ENCODE measurements around the gene FAM78B. TPM values are rescaled to one million over a fixed set of nuclear protein-coding genes. Genes with fewer than 3 reads are reported as not detected.

Gene FAM78B
- total and polyA plus RNA-seq, 2 donors (not counting 3 experiments of a cell fraction or from before 2014, with no cell fraction given), result 0.10 TPM; not detected in 1

DNA sequence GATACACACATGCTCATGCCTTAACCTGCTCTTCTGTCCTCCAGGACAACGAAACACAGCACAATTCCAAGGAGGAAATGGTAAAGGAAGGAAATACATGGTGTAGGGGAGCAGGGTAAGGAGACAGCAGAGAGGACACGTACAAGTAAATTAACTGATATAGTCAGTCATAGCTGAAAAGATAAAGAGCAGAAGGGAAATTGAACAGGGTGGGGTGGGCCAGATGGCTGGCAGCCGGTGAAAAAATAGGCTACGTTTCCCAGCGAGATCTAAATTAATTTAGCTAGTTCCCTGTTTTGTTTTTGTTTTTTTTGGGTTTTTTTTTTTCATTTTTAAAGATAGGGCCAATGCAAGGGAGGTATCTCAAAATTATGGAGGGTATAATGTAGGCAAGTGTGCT is 109.2 kb downstream of the FAM78B start:
- no peaks in the 10 kb centered on the region for H3K4me1 ChIP-seq (ENCODE audit: control insufficient read depth, extremely low read depth, insufficient read depth, low read length)
- intact Hi-C loops (cut with micrococcal nuclease) (no loop called here), dilution Hi-C loops (cut with MboI; ENCODE audit: extremely low pct_ligation_motif_present, low sequenced_read_pairs) (no loop called here)
- no peaks in the 10 kb centered on the region for H3K79me2 ChIP-seq (ENCODE audit: control insufficient read depth, insufficient read depth, low read length)
- no peaks in the 10 kb centered on the region for H4K20me1 ChIP-seq (replicated peaks; ENCODE audit: control insufficient read depth, extremely low read depth, insufficient read depth, low read length)
- no peaks in the 10 kb centered on the region for H3K9me3 ChIP-seq (replicated peaks; ENCODE audit: control insufficient read depth, insufficient read depth, low read length)
- no peak for FAIRE-seq
- DNase-seq (ENCODE audit: low read depth, low spot score), result no peak
- H3K27me3 ChIP-seq (ENCODE audit: control insufficient read depth in 2 of 2, insufficient read depth in 2 of 2, low read length in 2 of 2), result no peaks in the 10 kb centered on the region
- POLR2A ChIA-PET, result no interaction called here
- H3K9ac ChIP-seq (replicated peaks; ENCODE audit: extremely low read depth, insufficient read depth, low read length), result no peak overlapping the region
- BruUV-seq (replicated peaks), result no TSS peak
- CTCF ChIA-PET, result no interaction called here
- H3K9me1 ChIP-seq (replicated peaks; ENCODE audit: control insufficient read depth, extremely low read depth, insufficient read depth, low read length), result no peaks in the 10 kb centered on the region
- no peak for TF ChIP-seq JUN (IDR thresholded peaks at IDR 0.05; ENCODE audit: borderline replicate concordance, insufficient read depth, insufficient read length, low read depth)
- TF ChIP-seq GATA2 (IDR thresholded peaks at IDR 0.05; ENCODE audit: insufficient read depth, insufficient read length, low read depth, low read length), result no peak
- no peak for TF ChIP-seq EZH2 (IDR thresholded peaks at IDR 0.05; ENCODE audit: borderline replicate concordance, low read depth, low read length, severe bottlenecking)
- TF ChIP-seq MYC (IDR thresholded peaks at IDR 0.05; ENCODE audit: low read depth, low read length), result no peak
- no peak for TF ChIP-seq CTCF (IDR thresholded peaks at IDR 0.05; ENCODE audit: extremely low read depth in 1 of 2, insufficient read depth in 1 of 2, low read depth in 1 of 2, low read length in 2 of 2)
- no peak overlapping the region for H3K4me2 ChIP-seq (ENCODE audit: insufficient read depth, low read length)
- no peak overlapping the region for H3K27ac ChIP-seq (ENCODE audit: insufficient read depth, low read depth, low read length)
- H3K4me3 ChIP-seq (replicated peaks in 1 of 3; ENCODE audit: insufficient read depth in 1 of 3, low read depth in 1 of 3, low read length in 3 of 3), result no peak overlapping the region
- H2AFZ ChIP-seq (ENCODE audit: low read depth, low read length), result no peak overlapping the region
- H3K36me3 ChIP-seq (ENCODE audit: control insufficient read depth in 2 of 2, extremely low read depth in 1 of 2, insufficient read depth in 2 of 2, low read length in 2 of 2), result no peaks in the 10 kb centered on the region

GRCh38 chr1:166053395-166053794 is 113.4 kb downstream of the FAM78B start:
- H2AFZ ChIP-seq (ENCODE audit: low read depth, low read length), result no peak overlapping the region
- H3K4me1 ChIP-seq (ENCODE audit: control insufficient read depth, extremely low read depth, insufficient read depth, low read length), result no peaks in the 10 kb centered on the region
- POLR2A ChIA-PET, result no interaction called here
- dilution Hi-C loops (cut with MboI; ENCODE audit: extremely low pct_ligation_motif_present, low sequenced_read_pairs) (no loop called here), intact Hi-C loops (cut with micrococcal nuclease) (no loop called here)
- H3K4me2 ChIP-seq (ENCODE audit: insufficient read depth, low read length), result no peak overlapping the region
- CTCF ChIA-PET, result no interaction called here
- FAIRE-seq, result no peak
- H3K9me1 ChIP-seq (replicated peaks; ENCODE audit: control insufficient read depth, extremely low read depth, insufficient read depth, low read length), result no peaks in the 10 kb centered on the region
- H3K27me3 ChIP-seq (ENCODE audit: control insufficient read depth in 2 of 2, insufficient read depth in 2 of 2, low read length in 2 of 2), result no peaks in the 10 kb centered on the region
- H3K27ac ChIP-seq (ENCODE audit: insufficient read depth, low read depth, low read length), result no peak overlapping the region
- H3K79me2 ChIP-seq (ENCODE audit: control insufficient read depth, insufficient read depth, low read length), result no peaks in the 10 kb centered on the region
- TF ChIP-seq FOS (IDR thresholded peaks at IDR 0.05; ENCODE audit: borderline replicate concordance, insufficient read depth, low read length) (no peak), MYC (IDR thresholded peaks at IDR 0.05; ENCODE audit: low read depth, low read length) (no peak), POLR2A (IDR thresholded peaks at IDR 0.05; ENCODE audit: low read depth, low read length) (no peak), EZH2 (IDR thresholded peaks at IDR 0.05; ENCODE audit: borderline replicate concordance, low read depth, low read length, severe bottlenecking) (no peak), GATA2 (IDR thresholded peaks at IDR 0.05; ENCODE audit: insufficient read depth, insufficient read length, low read depth, low read length) (no peak), JUN (IDR thresholded peaks at IDR 0.05; ENCODE audit: borderline replicate concordance, insufficient read depth, insufficient read length, low read depth) (no peak), POLR2AphosphoS5 (IDR thresholded peaks at IDR 0.05; ENCODE audit: insufficient read depth, low read depth, low read length) (no peak)
- TF ChIP-seq, protein P1, sequence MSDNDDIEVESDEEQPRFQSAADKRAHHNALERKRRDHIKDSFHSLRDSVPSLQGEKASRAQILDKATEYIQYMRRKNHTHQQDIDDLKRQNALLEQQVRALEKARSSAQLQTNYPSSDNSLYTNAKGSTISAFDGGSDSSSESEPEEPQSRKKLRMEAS (IDR thresholded peaks at IDR 0.05; ENCODE audit: insufficient read depth, insufficient read length), result no peak
- BruUV-seq (replicated peaks), result no TSS peak
- no peaks in the 10 kb centered on the region for H3K9me3 ChIP-seq (replicated peaks; ENCODE audit: control insufficient read depth, insufficient read depth, low read length)
- H3K9ac ChIP-seq (replicated peaks; ENCODE audit: extremely low read depth, insufficient read depth, low read length), result no peak overlapping the region
- no peaks in the 10 kb centered on the region for H3K36me3 ChIP-seq (ENCODE audit: control insufficient read depth in 2 of 2, extremely low read depth in 1 of 2, insufficient read depth in 2 of 2, low read length in 2 of 2)
- no peak overlapping the region for H3K4me3 ChIP-seq (replicated peaks in 1 of 3; ENCODE audit: insufficient read depth in 1 of 3, low read depth in 1 of 3, low read length in 3 of 3)
- no peak for DNase-seq (ENCODE audit: low read depth, low spot score)
- H4K20me1 ChIP-seq (replicated peaks; ENCODE audit: control insufficient read depth, extremely low read depth, insufficient read depth, low read length), result no peaks in the 10 kb centered on the region
